ENCODE measurements around the gene LCN12.

DNA sequence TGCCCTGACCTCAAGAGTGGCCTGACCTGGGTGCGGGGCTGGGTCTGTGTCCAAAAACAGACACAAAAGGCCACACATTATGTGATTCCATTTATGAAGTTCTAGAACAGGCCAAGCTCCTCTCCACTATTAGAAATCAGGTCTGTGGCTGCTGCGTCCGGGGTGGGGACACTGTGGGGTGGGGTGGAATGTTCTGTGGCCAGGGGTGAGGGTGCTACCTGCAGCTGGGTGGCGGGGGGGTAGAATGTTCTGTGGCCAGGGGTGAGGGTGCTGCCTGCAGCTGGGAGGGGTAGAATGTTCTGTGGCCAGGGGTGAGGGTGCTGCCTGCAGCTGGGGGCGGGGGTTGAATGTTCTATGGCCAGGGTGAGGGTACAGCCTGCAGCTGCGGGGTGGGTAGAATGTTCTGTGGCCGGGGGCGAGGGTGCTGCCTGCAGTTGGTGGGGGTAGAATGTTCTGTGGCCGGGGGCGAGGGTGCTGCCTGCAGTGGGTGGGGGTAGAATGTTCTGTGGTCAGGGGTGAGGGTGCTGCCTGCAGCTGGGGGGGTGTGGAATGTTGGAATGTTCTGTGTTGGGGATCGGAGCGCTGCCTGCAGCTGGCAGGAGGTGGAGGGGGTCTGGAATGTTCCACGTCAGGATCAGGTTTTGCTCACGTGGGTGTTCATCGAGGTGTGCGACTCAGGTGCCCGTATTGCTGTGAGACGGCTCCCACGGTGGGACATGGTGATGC lies 8.3 kb downstream of the LCN12 start:
- TF ChIP-seq, protein P1, sequence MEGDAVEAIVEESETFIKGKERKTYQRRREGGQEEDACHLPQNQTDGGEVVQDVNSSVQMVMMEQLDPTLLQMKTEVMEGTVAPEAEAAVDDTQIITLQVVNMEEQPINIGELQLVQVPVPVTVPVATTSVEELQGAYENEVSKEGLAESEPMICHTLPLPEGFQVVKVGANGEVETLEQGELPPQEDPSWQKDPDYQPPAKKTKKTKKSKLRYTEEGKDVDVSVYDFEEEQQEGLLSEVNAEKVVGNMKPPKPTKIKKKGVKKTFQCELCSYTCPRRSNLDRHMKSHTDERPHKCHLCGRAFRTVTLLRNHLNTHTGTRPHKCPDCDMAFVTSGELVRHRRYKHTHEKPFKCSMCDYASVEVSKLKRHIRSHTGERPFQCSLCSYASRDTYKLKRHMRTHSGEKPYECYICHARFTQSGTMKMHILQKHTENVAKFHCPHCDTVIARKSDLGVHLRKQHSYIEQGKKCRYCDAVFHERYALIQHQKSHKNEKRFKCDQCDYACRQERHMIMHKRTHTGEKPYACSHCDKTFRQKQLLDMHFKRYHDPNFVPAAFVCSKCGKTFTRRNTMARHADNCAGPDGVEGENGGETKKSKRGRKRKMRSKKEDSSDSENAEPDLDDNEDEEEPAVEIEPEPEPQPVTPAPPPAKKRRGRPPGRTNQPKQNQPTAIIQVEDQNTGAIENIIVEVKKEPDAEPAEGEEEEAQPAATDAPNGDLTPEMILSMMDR (IDR thresholded peaks at IDR 0.05), result no peak
- TF ChIP-seq EP300 (IDR thresholded peaks at IDR 0.05), result no peak
- TF ChIP-seq POLR2AphosphoS5 (IDR thresholded peaks at IDR 0.05), result no peak
